ENCODE results near the gene EIF2S1.
A peak's percentile ranks its signal among the peaks of the same experiment; 100 is the strongest.

EIF2S1 gene

DNA sequence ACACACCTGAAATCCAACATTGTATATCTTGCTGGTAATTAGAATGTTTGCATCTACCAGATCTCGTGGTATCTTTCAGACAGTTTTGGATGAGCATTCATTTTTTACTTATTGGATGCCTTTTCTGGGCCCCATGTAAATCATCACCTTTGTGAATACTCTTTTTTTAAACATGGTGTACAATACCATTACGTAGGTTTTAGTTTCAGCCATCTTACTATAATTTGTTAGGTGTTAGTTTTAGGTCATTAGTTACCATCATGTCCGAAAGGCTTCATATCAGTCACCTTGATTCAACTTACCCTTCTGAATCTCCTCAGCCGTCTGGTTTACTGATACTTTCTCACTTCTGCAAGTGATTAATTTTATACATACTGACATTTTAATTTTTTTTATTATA lies 5.3 kb downstream of the EIF2S1 start:
- DNase-seq: no peak
- in situ Hi-C loops (cut with HindIII; ENCODE audit: low pct_ligation_motif_present, low pct_unique_long_range_greater_than_20kb, low sequenced_read_pairs): no loop called here

DNA sequence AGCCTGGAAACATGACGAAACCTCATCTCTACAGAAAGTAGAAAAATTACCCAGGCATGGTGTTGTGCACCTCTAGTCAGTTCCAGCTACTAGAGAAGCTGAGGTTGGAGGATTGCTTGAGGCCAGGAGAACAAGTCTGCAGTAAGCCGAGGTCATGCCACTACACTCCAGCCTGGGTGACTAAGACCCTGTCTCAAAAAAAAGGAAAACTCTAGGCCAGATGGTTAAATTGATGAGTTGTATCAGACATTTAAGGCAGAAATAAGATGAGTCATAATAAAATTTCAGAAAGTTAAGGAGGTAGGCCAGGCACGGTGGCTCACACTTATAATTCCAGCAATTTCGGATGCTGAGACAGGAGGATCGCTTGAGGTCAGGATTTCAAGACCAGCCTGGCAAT lies 10.7 kb downstream of the EIF2S1 start:
- DNase-seq: no peak
- in situ Hi-C loops (cut with HindIII; ENCODE audit: low pct_ligation_motif_present, low pct_unique_long_range_greater_than_20kb, low sequenced_read_pairs): no loop called here

DNA sequence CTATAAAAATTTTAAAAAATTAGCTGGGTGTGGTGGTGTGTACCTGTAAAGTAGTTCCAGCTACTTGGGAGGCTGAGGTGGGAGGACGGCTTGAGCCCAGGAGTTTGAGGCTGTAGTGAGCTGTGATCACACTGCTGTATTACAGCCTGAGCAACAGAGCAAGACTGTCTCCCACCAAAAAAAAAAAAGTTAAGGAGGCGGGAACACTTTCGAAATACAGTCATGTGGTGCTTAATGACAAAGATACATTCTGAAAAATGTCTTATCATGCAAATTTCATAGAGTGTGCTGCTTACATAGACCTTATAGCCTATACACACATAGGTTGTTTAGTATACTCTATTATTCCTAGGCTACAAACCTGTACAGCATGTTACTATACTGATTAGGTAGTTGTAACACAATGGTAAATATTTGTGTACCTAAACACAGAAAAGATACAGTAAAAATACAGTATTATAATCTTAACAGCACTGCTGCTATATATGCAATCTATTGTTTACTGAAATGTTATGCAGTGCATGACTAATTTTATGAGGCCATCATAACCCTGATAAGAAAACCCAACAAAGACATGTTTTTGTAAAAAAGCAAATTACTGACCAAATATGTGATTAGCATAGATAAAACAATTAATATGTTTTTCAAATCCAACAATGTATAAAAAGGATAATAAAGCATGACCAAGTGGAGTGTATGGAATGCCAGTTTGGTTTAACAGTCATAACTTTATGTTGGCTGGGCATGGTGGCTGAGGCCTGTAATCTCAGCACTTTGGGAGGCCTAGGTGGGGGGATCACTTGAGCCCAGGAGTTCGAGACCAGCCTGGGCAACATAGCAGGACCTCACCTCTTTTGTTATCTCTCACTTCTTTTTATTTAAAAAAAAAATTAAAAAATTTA lies 11.4 kb downstream of the EIF2S1 start:
- in situ Hi-C loops (cut with HindIII; ENCODE audit: low pct_ligation_motif_present, low pct_unique_long_range_greater_than_20kb, low sequenced_read_pairs): no loop called here

DNA sequence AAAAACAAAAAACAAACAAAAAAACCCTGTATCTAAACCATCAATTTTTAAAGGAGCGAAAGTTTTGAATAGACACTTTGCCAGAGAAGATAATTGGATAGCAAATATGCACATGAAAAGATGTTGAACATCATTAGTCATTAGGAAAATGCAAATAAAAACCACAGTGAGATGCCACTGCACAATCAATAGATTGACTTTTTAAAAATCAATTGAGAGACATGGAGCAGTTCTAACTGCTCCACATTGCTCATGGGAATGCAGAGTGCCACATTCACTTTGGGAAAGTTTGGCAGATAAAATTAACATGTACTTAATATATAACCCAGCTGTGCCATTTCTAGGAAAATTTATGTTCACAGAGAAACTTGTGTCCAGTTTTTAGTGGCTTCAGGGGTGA lies 12.7 kb downstream of the EIF2S1 start:
- DNase-seq: no peak
- in situ Hi-C loops (cut with HindIII; ENCODE audit: low pct_ligation_motif_present, low pct_unique_long_range_greater_than_20kb, low sequenced_read_pairs): no loop called here

More for the DNA sequence above, 11.4 kb downstream of the EIF2S1 start:
- no peak for DNase-seq

DNA sequence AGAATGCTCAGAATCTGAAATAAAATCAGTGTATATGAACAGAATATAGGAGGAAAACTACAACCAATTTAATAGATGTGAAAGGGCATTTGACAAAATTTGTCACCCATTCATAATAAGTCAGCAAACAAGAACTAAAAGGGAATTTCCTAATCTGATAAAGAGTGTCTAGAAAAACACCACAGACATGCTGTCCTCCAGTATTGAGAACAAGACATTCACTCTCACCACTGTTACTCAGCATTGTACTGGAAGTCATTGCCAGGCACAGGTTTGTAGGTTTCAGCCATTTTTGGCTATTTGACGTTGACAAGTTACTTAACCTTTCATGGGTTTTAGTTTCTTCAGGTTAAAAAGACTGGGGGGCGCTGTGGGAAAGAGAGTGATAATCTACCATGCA lies 13.2 kb downstream of the EIF2S1 start:
- in situ Hi-C loops (cut with HindIII; ENCODE audit: low pct_ligation_motif_present, low pct_unique_long_range_greater_than_20kb, low sequenced_read_pairs): no loop called here
- no peak for DNase-seq

DNA sequence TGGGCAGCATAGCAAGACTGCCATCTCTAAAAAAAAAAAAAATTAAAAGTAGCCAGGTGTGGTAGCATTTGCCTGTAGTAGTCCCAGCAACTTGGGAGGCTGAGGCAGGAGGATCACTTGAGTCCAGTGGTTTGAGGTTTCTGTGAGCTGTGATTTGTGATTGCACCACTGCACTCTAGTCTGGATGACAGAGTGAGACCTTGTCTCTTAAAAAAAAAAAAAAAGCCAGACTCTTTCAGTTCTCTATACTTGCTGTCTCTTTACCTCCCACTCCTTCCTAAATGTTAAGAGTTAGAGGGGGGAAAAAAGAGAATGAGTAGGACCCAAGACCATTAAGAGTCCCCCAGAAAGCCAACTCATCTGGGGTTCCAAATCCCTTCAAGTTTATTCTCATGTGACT lies 17.8 kb downstream of the EIF2S1 start:
- no peak for DNase-seq
- in situ Hi-C loops (cut with HindIII; ENCODE audit: low pct_ligation_motif_present, low pct_unique_long_range_greater_than_20kb, low sequenced_read_pairs): no loop called here

DNA sequence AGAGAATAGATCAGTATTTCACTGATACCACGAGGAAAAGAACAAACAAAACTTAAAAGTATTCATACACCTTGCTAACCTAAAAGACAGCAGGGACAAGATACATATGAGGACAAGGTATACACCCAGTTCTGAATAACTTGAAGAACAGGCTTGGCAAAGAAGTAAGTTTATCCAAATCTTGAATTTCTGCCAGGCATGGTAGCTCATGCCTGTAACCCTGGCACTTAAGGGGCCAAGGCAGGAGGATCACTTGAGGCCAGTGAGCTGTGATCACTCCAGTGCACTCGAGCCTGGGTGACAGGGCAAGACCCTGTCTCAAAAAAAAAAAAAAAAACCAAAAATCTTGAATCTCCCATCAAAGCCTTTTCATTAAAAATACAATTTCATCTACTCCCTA lies 25.0 kb downstream of the EIF2S1 start:
- DNase-seq: no peak
- in situ Hi-C loops (cut with HindIII; ENCODE audit: low pct_ligation_motif_present, low pct_unique_long_range_greater_than_20kb, low sequenced_read_pairs): no loop called here

DNA sequence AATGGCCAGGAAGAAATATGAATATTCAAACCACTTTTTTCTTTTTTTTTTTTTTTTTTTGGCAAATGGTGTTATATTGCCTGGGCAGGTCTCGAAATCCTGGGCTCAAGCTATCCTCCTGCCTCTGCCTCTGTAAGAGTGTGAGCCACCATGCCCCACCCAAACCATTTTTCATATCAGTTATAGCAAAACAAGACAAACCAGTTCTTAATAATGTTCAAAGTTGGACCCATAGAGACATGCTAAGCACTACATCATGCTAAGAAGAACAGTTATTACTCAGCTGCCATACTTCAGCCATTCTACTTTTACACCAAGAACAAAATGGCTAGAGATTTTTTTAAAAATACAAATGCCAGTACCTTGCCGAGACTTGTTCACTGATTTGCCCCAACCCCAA lies 25.5 kb downstream of the EIF2S1 start:
- in situ Hi-C loops (cut with HindIII; ENCODE audit: low pct_ligation_motif_present, low pct_unique_long_range_greater_than_20kb, low sequenced_read_pairs): no loop called here
- no peak for DNase-seq

DNA sequence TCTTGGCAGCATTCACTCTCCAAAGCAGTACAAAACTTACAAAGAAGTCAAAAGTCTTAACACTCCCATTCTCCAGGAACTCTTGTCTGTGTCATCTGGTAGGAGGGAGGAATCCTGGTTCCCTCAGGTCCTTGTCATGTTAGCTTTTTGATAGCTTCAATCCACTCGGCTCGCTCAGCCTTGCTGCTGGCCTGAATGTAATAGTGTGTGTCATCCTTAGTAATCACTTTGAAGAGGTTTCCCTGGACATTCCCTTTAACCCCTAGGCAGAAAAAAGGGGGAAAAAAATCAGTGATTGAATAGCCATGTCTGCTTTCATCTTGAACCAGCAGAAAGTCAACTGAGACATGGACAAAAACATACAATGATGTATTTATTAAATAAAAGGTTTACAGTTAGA lies 27.1 kb downstream of the EIF2S1 start:
- in situ Hi-C loops (cut with HindIII; ENCODE audit: low pct_ligation_motif_present, low pct_unique_long_range_greater_than_20kb, low sequenced_read_pairs): no loop called here

DNA sequence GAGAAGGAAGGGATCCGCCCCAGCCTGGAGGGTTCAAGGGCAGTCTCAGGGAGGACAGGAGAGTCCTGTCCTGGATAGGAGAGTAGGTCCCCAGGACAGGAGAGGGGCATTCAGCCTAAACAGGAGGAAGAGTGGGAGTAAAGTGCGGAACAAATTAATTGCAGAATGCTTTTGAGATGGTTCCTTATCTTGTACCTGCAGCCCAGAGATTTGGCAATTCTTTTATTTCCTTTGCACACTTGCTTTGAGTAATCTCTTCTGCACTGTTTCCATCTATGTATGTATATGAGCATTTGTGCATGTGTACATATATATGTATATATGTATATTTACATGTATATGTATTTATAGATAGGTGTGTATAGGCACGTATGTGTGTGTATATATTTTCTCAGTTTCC lies 29.1 kb downstream of the EIF2S1 start:
- in situ Hi-C loops (cut with HindIII; ENCODE audit: low pct_ligation_motif_present, low pct_unique_long_range_greater_than_20kb, low sequenced_read_pairs): no loop called here
- DNase-seq: no peak

More for the DNA sequence above, 27.1 kb downstream of the EIF2S1 start:
- peak; percentile 3 for DNase-seq

DNA sequence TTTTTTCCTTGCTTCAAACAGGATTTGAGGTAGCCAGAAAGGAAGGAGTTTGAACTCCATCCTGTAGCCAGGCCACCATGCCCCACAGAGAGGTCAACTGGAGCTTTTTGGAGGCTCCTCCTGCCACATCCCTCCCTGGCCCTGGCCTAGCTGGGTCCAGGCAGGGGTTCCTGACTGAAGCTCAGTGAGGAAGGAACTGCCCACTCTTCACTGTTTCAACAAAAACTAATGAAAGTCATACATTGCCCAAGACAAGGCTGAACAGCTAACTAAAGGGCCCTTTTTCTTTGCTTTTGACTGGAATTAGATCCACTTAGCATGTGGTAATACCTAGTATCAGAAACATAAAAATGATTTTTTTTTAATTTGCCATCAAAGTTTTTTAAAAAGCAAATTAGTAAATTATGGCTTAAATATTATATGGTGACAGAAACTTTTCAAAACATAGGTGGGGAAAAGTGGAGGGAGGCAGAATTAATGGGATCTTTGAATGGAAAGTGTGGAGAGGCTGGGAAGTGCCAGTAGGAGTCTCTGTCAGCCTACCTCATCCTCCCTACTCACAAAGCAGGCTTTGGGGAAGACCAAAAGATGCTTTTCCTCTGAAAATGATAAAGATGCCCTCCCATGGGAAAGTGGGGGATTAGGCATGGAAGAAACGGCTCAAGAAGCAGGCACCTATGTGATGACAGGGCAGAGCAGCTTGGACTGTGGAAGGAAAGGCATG lies 29.8 kb downstream of the EIF2S1 start:
- no peak for DNase-seq
- in situ Hi-C loops (cut with HindIII; ENCODE audit: low pct_ligation_motif_present, low pct_unique_long_range_greater_than_20kb, low sequenced_read_pairs): no loop called here

DNA sequence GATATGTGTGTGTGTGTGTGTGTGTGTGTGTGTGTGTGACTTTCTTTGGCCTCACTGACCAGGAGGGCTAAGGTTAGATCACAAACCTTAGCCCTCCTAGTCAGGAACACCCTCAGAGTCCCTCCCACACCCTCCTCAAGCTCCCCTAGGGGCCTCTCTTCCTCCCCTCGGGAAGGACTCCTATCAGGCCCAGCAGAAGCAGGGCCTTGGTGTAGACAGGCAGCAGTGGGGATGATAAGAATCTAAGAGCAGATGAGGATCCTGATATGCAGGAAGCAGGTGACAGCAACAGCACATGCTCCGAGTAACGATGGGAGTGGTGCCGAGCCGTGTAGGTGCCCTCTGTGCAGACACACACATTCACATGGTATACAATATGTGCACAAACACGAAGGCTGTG lies 31.1 kb downstream of the EIF2S1 start:
- in situ Hi-C loops (cut with HindIII; ENCODE audit: low pct_ligation_motif_present, low pct_unique_long_range_greater_than_20kb, low sequenced_read_pairs): no loop called here
- no peak for DNase-seq

DNA sequence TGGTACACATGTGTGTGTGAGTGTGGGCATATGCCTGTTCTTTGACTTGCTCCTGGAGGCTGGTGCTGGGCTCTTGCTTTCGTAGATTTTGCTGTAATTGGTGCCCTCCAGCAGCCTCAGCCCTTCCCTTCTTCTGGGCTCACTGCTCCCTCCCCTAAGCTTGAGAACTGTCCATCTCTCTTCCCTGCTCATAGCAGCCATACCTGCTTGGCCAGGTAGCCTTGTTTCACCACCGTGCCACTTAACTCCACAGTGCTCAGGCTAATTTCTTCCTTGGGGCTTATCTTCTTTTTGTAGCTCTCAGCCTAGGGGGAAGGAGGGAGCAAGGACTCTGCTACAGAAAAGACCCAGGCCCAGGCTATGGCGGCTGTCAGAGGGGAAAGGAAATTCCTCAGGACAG lies 32.0 kb downstream of the EIF2S1 start:
- in situ Hi-C loops (cut with HindIII; ENCODE audit: low pct_ligation_motif_present, low pct_unique_long_range_greater_than_20kb, low sequenced_read_pairs): no loop called here
- DNase-seq: no peak

DNA sequence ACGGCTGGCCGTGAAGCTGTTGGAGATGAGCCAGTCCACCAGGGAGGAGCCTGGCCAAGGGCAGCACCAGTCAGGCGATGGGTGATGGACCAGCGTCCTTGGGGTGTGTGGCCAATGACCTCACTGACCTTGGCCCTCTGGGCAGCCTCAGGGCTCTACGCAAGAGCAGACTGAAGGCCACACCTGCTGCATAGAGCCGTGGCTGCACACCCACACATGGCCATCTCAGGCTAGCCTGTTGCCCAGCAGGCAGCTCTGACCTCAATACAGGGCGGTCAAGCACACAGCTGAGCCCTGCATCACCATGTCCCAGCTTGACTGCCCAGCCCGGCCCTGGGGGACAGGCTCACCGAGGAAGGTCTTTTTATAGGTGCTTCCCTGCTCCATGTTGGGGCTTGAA lies 32.7 kb downstream of the EIF2S1 start:
- in situ Hi-C loops (cut with HindIII; ENCODE audit: low pct_ligation_motif_present, low pct_unique_long_range_greater_than_20kb, low sequenced_read_pairs): no loop called here
- no peak for DNase-seq

DNA sequence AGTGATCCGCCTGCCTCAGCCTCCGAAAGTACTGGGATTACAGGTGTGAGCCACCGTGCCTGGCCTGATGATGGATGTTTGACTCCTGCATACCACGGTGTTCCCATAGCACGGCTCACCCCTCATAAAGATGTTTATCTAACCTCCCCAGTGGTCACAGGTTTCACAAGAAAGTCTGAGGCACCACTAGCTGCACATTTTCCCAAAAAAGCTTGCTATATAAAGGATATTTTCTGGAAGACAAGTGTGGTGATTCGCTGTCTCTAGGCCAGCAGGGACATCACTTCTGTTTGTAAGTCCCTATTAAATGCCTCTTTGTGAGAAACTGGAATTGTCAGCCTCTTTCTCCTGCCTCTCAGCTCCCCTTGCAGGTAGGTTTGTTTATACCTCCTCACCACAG lies 33.6 kb downstream of the EIF2S1 start:
- in situ Hi-C loops (cut with HindIII; ENCODE audit: low pct_ligation_motif_present, low pct_unique_long_range_greater_than_20kb, low sequenced_read_pairs): no loop called here
- no peak for DNase-seq

DNA sequence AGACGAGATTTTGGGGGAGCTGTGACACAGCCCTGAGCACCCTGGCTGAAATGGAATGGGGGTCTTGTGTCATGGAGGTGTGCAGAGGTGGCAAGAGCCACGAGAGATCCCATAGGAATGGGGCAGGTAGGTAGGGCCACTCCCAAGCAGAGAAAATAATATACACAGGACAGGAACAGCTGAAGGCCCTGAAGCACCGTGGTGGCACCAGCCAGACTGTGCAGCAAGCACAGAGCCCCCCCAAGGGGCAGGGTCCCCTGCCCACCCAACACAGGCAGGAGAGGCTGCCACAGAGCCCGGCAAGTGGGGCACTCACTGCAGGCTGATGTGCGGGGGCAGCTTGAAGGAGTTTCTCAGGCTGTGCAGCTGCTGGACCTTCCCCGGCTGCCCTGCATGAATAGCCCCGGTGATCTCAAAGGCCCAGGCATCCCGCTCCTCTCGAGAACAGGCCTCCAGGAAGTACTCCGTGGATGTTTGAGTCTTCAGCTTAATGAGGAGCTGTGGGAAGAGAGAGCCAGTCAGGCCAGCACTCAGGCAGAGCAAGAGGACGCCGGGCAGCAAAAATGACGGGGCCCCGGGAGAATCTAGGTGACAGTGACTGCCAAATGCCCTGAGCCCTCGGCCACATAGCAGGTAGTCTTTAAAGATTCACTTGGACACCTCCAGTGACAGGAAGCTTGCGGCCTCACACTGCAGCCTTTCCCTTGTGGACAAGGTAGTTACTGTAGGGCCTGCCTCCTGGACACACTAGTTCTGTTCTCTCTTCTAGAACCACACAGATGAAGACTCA lies 35.2 kb downstream of the EIF2S1 start:
- in situ Hi-C loops (cut with HindIII; ENCODE audit: low pct_ligation_motif_present, low pct_unique_long_range_greater_than_20kb, low sequenced_read_pairs): no loop called here
- no peak for DNase-seq

DNA sequence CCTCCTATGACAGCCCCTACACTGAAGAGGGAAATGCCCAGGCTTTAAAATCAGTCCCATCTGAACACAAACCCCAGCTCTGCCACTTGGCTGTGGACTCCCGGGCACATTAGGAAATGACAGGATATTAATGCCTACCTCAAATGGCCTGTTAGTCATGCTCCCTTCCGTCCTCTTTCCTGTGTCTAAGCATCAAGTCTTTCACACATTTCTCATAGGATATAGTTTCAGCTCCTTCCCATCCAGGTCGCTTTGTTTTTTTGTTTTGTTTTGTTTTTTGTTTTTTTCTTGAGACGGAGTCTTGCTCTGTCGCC lies 35.7 kb downstream of the EIF2S1 start:
- no peak for DNase-seq
- in situ Hi-C loops (cut with HindIII; ENCODE audit: low pct_ligation_motif_present, low pct_unique_long_range_greater_than_20kb, low sequenced_read_pairs): no loop called here

DNA sequence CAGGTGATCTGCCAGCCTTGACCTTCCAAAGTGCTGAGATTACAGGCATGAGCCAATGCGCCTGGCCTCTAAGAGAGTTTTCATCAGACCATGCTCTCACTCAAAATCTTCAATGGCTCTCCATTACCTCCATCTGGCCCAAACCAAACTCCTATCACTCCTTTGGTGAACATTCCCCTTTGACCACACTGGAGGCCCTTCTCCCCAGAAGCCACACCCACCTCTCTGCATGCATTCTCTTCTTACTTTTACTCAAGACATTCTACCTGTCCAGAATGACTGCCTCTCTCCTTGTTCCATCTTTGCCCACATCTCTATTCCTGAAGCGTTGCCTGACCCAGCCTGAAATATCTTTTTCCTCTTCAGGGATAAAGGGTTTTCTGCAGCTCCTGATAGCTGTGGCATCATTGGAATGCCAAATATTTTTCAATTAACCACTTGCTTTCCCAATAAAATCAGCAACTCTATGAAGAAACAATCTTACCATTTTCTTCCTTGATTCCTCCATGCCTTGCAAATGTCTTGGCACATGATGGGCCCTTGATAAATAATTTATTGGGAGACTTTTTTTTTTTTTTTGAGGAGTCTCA lies 36.3 kb downstream of the EIF2S1 start:
- in situ Hi-C loops (cut with HindIII; ENCODE audit: low pct_ligation_motif_present, low pct_unique_long_range_greater_than_20kb, low sequenced_read_pairs): no loop called here
- peak; percentile 37 for DNase-seq

DNA sequence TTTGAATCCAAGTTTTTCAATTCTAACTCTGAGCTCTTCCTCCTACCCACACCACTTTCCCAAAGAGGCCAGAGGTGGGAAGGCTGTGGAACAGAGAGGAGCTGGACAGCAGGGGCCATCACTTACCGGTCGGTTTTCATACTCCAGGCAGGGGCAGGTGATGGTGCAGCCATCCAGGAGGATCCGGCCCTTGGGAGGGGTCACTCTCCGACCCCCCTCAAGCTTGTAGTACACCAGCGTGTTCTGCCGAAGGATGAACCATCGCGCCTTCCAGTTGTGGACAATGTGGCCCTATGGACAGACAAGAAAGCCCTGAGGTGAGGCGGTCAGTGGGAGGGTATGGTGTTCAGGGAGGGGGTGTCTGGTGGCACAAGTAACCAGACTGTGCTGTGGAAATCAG lies 37.4 kb downstream of the EIF2S1 start:
- in situ Hi-C loops (cut with HindIII; ENCODE audit: low pct_ligation_motif_present, low pct_unique_long_range_greater_than_20kb, low sequenced_read_pairs): no loop called here
- DNase-seq: no peak

Measured in ACHN (cell line).